Erythroblast (primary cell): ENCODE measurements around the gene UBASH3A.

Experiments used
- GATA1 ChIP-seq: IDR thresholded peaks from 2 replicates; pipeline ENCODE4 v1.6.1; 2011; ENCODE audit warnings: low read depth, mild to moderate bottlenecking, control low read depth, low read length, moderate library complexity
- POLR2A ChIP-seq: IDR thresholded peaks from 2 replicates; pipeline ENCODE4 v1.6.1; 2011; ENCODE audit warnings: mild to moderate bottlenecking, low read length

- TF ChIP-seq POLR2A, result no peak
- TF ChIP-seq GATA1, result no peak
Measured at GRCh38 chr21:42456457-42456856, 52.8 kb downstream of the UBASH3A start.
